Heart right ventricle (tissue), 16 donors: Measurements from ENCODE around the gene ULK4. TPM values are rescaled to one million over a fixed set of nuclear protein-coding genes. Genes with fewer than 3 reads are reported as not detected.

Experiments used
- ATAC-seq, 8 donors: fragments of 200-7000 bp; cut with Tn5 transposase; one replicate each; pipeline ENCODE4 v1.9.1; 2020; ENCODE audit warnings: mild to moderate bottlenecking in 8 of 8, moderate library complexity in 8 of 8, moderate number of reproducible peaks in 1 of 8
- DNase-seq, 2 donors: peaks; one replicate each; pipeline ENCODE4 v3.0.0-alpha.2; 2020
- H3K27ac ChIP-seq, 10 donors: fragments of 200-600 bp; sonication (generic) in 2 of 10; one replicate each; pipeline versions ENCODE4 v1.5.0 to v1.8.0; 2020 to 2022; ENCODE audit warnings: mild to moderate bottlenecking in 3 of 10
- H3K27me3 ChIP-seq, 7 donors: fragments of 200-600 bp; one replicate each; pipeline ENCODE4 v1.8.0; 2021 to 2022; ENCODE audit warnings: mild to moderate bottlenecking in 2 of 7
- H3K36me3 ChIP-seq, 9 donors: fragments of 200-600 bp; sonication (generic) in 1 of 9; one replicate each; pipeline versions ENCODE4 v1.5.0 to v1.8.0; 2020 to 2022; ENCODE audit warnings: mild to moderate bottlenecking in 2 of 9
- H3K4me1 ChIP-seq, 9 donors: fragments of 200-600 bp; sonication (generic) in 1 of 9; one replicate each; pipeline versions ENCODE4 v1.5.0 to v1.8.0; 2020 to 2022; ENCODE audit warnings: mild to moderate bottlenecking in 4 of 9
- H3K4me3 ChIP-seq, 10 donors: fragments of 200-600 bp; sonication (generic) in 2 of 10; one replicate each; pipeline versions ENCODE4 v1.5.0 to v1.8.0; 2020 to 2022; ENCODE audit warnings: mild to moderate bottlenecking in 7 of 10, moderate library complexity in 2 of 10
- H3K9me3 ChIP-seq, 11 donors: fragments of 200-600 bp in 10 of 11; sonication (generic) in 2 of 11; one replicate each; pipeline versions ENCODE4 v1.5.0 to v1.8.0; 2013 to 2022; ENCODE audit warnings: mild to moderate bottlenecking in 2 of 11, control low read depth in 1 of 11, moderate library complexity in 1 of 11
- WGBS, 2 donors: extraction: QIAGEN DNeasy Blood & Tissue Kit; methylation state at CpG; one replicate each; pipeline ENCODE4 v1.1.7; 2013; ENCODE audit warnings: inconsistent platforms in 1 of 2; 5-methylcytosine and 5-hydroxymethylcytosine counted together
- intact Hi-C, 10 donors: fragments of 100-400 bp; cut with DNase I; formaldehyde crosslinking; loops; one replicate each; pipeline versions ENCODE4 v1.11.1 to v1.14.2; 2022
- polyA plus RNA-seq, 2 donors: library from polyadenylated mRNA; stranded (reverse); fragments of 200-250 nt; gene quantifications; one replicate each; pipeline ENCODE4 v1.2.3, GENCODE V29; 2013
- total RNA-seq, 10 donors: library from RNA; stranded (reverse); fragmentation: NEBNext Ultra II Directional in 3 of 10; extraction: Animal tissue kit (Norgen Biotek cat#: 25700) in 3 of 10; gene quantifications; one replicate each; pipeline versions ENCODE4 v1.2.1 to v1.2.4, GENCODE V29; 2021 to 2023
- TF ChIP-seq, protein P1 (sequence below), 9 donors: fragments of 200-600 bp; sonication (generic) in 2 of 9; IDR thresholded peaks; one replicate each; pipeline versions ENCODE4 v1.5.0 to v1.8.0; 2021 to 2022; ENCODE audit warnings: antibody characterized with exemption in 9 of 9, mild to moderate bottlenecking in 5 of 9, moderate library complexity in 1 of 9
- donor health status: Arrhythmogenic right ventricular cardiomyopathy.
- donor health status: ischemic (EF 13 %, LVEDD 7.1; RV severe dilation, severe dysfunction).
- donor health status: healthy with polysubstance abuse.
- donor health status: DM: no; HTN: yes; CAD: no.
- donor health status: DM: no; HTN: no; CAD: no.
- donor health status: ischemic (EF 25% LVEDD 6.9; RV normal size, moderate dysfunction).
- donor health status: ischemic (EF 25% LVEDD 5.7; RV mildly dilated, moderate dysfunction).
- donor health status: healthy.
- donor health status: DM: yes; HTN: yes; CAD: no.
- donor health status: Ischemic cardiomyopathy.
- donor health status: ischemic (EF 35%, LVEDD 5.7; RV mildly dilated, moderate dysfunction).
- donor health status: nonischemic (EF 11% LVEDD 7.7; RV severe dilation, severe dysfunction).
- donor health status: DM: yes; HTN: yes; CAD: no.
- donor health status: PGD.
- donor health status: ischemic (EF 29% LVEDD 5.4; RV normal size, mild dysfunction).
- donor health status: nonischemic (EF 23%, LVEDD 6.1; RV moderate dilation, normal function).

The ULK4 gene
- total and polyA plus RNA-seq, 12 donors = 1.4 to 11.4 (median 2.6) TPM

DNA sequence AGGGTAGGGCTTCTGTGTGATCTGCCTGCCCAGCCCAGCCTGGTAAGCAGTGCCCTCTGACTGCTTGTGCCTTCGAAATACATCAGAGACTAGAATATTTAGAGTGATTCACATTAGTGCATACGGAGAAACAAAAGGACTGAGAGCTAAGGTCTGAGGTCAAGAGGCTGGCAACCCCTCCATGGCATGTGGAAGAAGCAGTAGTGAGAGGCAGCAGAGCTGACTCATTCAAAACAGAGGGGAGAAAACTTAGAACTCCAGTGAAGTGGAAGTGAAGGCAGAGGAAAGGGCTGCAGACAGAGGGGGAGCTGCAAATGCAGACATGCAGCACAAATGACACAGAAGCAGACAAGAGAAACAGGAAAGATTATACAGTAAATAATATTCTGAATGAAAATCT lies 61.6 kb downstream of the ULK4 start:
- Histone ChIP-seq H3K4me1 (peaks cover 0 to 22% (median 0%) of the 10 kb centered on the region in 9 donors), H3K4me3 (no peak overlapping the region), H3K27me3 (no peaks in the 10 kb centered on the region), H3K27ac (peak overlapping the region in 1 of 10 donors; percentile 3), H3K36me3 (peaks cover 0 to 16% (median 0%) of the 10 kb centered on the region in 9 donors), H3K9me3 (no peaks in the 10 kb centered on the region)
- intact Hi-C loops = loop anchor here in 2 of 10 donors (5.0 to 10.0 kb wide), 5 partner anchors 55 to 552 kb away; no protein-coding TSS in a partner anchor
- WGBS, 2 donors = 33 to 55% methylated on average over 2 of the region's 2 CpGs
- ATAC-seq (no peak), DNase-seq (no peak)
- TF ChIP-seq, protein P1, sequence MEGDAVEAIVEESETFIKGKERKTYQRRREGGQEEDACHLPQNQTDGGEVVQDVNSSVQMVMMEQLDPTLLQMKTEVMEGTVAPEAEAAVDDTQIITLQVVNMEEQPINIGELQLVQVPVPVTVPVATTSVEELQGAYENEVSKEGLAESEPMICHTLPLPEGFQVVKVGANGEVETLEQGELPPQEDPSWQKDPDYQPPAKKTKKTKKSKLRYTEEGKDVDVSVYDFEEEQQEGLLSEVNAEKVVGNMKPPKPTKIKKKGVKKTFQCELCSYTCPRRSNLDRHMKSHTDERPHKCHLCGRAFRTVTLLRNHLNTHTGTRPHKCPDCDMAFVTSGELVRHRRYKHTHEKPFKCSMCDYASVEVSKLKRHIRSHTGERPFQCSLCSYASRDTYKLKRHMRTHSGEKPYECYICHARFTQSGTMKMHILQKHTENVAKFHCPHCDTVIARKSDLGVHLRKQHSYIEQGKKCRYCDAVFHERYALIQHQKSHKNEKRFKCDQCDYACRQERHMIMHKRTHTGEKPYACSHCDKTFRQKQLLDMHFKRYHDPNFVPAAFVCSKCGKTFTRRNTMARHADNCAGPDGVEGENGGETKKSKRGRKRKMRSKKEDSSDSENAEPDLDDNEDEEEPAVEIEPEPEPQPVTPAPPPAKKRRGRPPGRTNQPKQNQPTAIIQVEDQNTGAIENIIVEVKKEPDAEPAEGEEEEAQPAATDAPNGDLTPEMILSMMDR (IDR thresholded peaks at IDR 0.05) = no peak

DNA sequence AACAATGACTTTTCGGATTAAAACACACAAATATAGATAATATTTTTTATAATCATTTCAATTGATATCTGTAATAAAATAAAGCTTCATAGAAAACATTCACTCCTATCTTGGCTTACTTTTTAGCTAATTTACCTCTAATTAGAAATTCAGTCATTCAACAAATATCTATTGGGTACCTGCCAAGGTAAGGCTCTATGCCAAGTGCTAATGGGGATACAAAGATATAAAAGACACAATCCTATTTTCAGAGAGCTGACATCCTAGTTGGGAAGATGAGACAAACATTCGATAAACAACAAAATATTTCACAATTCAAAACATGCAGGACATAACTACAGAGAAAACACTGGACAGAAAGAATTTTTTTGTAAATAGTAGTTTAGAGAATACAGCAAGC lies 63.3 kb downstream of the ULK4 start:
- WGBS, 2 donors = 51 to 60% methylated on average over 2 of the region's 2 CpGs
- ATAC-seq = no peak
- TF ChIP-seq, protein P1 (IDR thresholded peaks at IDR 0.05) = no peak
- peaks cover 0 to 22% (median 0%) of the 10 kb centered on the region in 9 donors for H3K4me1 ChIP-seq
- no peak for DNase-seq
- no peak overlapping the region for H3K4me3 ChIP-seq
- no peaks in the 10 kb centered on the region for H3K27me3 ChIP-seq
- H3K27ac ChIP-seq = no peak overlapping the region
- no peaks in the 10 kb centered on the region for H3K9me3 ChIP-seq
- intact Hi-C loops = loop anchor here (2.0 to 10.0 kb wide), 12 partner anchors 106 to 546 kb away; no protein-coding TSS in a partner anchor
- H3K36me3 ChIP-seq = peaks cover 0 to 21% (median 0%) of the 10 kb centered on the region in 9 donors

DNA sequence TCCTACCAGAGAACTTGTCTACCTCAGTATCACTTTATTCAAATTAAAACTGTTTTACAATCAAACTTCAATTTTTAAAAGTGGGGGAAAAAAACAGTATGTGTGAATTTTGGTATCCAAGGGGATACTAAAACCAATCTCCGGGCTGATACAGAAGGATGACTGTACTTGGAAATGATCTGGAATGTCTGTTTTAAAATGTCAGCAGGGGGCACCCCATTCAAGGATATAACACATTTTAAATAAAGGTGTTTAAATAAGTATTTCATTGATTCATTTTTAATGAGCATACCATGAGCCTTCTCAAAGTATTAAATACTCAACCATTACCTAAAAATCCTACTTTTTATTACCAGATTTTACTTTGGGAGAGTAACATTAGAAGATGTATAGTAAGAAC lies 67.9 kb downstream of the ULK4 start:
- 15 to 26% methylated on average over 1 of the region's 1 CpG for WGBS, 2 donors
- TF ChIP-seq, protein P1 (IDR thresholded peaks at IDR 0.05) = peak in 8 of 9 donors; percentile 33 to 73 (median 60)
- H3K27ac ChIP-seq = no peak overlapping the region
- intact Hi-C loops = loop anchor here (1.0 to 10.0 kb wide), 11 partner anchors 111 to 551 kb away; no protein-coding TSS in a partner anchor
- peaks cover 0 to 13% (median 0%) of the 10 kb centered on the region in 11 donors for H3K9me3 ChIP-seq
- no peaks in the 10 kb centered on the region for H3K27me3 ChIP-seq
- peak in 1 of 2 donors; percentile 22 for DNase-seq
- H3K36me3 ChIP-seq = peaks cover 0 to 14% (median 0%) of the 10 kb centered on the region in 9 donors
- H3K4me3 ChIP-seq = no peak overlapping the region
- peaks cover 0 to 13% (median 0%) of the 10 kb centered on the region in 9 donors for H3K4me1 ChIP-seq
- no peak for ATAC-seq

DNA sequence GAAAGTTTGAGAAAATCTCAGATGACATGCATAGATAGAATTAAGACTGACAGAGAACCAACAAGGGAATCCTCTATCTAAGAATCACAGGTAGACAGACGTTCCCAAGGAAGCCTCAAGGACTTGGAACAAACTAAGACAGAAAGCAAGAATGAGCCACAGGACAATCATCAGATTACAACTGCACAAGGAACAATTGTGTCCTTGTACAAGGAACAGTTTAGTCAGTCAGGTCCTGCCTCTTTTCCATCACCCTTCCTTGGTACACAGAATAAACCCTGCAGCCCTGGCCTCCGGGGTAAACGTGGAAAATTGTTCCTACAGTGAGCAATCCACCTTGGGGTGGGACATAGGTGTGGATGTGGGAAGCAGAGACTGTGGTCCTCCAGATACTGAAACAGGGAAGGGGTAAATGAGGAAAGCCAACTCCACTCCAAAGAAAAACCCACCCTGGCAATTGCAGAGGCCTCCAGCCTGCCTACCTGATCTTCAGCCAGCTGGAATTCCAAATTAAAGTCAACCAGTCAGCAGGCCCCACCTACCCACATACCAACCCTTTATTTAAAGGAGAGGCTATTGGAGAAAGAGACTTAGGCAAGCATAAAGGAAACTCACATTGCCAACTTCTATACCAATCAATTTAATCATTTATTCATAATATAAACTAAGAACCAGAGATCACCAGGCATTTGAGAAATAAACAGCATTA lies 73.4 kb downstream of the ULK4 start:
- Histone ChIP-seq H3K27ac (no peak overlapping the region), H3K4me1 (no peaks in the 10 kb centered on the region), H3K9me3 (peaks cover 0 to 13% (median 0%) of the 10 kb centered on the region in 11 donors), H3K27me3 (no peaks in the 10 kb centered on the region), H3K4me3 (no peak overlapping the region), H3K36me3 (peaks cover 0 to under 1% (median 0%) of the 10 kb centered on the region in 9 donors)
- WGBS, 2 donors = 49 to 53% methylated on average over 3 of the region's 3 CpGs
- TF ChIP-seq, protein P1 (IDR thresholded peaks at IDR 0.05) = no peak
- DNase-seq (no peak), ATAC-seq (no peak)
- intact Hi-C loops = loop anchor here in 3 of 10 donors (10.0 kb wide), 2 partner anchors 1554 to 1564 kb away; no protein-coding TSS in a partner anchor
